LHCN-M2 (cell line): ENCODE measurements around the gene COMMD9. TPM values are rescaled to one million over a fixed set of nuclear protein-coding genes. Genes with fewer than 3 reads are reported as not detected.
"Not testable (repeated sequence)": the region's sequence is repeated elsewhere in the genome, so short reads cannot be mapped to it uniquely, and the experiment has no call there.

Source experiments
- DNase-seq: peaks from one replicate; pipeline ENCODE4 v3.0.0-alpha.2; 2012; ENCODE audit warnings: low read depth
- polyA plus RNA-seq: library from polyadenylated mRNA; unstranded; fragments of >200 nt; gene quantifications from one replicate; pipeline ENCODE4 v1.2.1, GENCODE V29; 2012; ENCODE audit warnings: missing spikeins
- total RNA-seq: library from RNA; depleted of rRNA; stranded (reverse); fragments of >200 nt; gene quantifications from 2 replicates; pipeline ENCODE4 v1.2.3, GENCODE V29; 2014; rRNA removed

Gene COMMD9
- 58.2 and 64.0 TPM in 2 replicates for total RNA-seq
- polyA plus RNA-seq: 95.0 TPM

GRCh38 chr11:36289226-36289852 is at the start of gene COMMD9:
Gene COMMD9 (minus strand): TSS chr11:36289424. CDS start chr11:36289412, 12 bp downstream.
- DNase-seq: peak; percentile 87

- peak; percentile 49 for DNase-seq
Measured at GRCh38 chr11:36333897-36334296, 44.7 kb upstream of the COMMD9 start.

GRCh38 chr11:36333468-36333867 is 44.2 kb upstream of the COMMD9 start:
- no peak for DNase-seq

- DNase-seq: no peak
Measured at GRCh38 chr11:36330411-36330810, 41.2 kb upstream of the COMMD9 start.

- peak; percentile 29 for DNase-seq
Measured at GRCh38 chr11:36328966-36329673, 39.9 kb upstream of the COMMD9 start.

GRCh38 chr11:36326524-36327419 is 37.5 kb upstream of the COMMD9 start:
- no peak for DNase-seq

GRCh38 chr11:36325403-36325802 is 36.2 kb upstream of the COMMD9 start:
- not testable (repeated sequence) for DNase-seq

- not testable (repeated sequence) for DNase-seq
Measured at GRCh38 chr11:36324956-36325355, 35.7 kb upstream of the COMMD9 start.

GRCh38 chr11:36317992-36318391 is 28.8 kb upstream of the COMMD9 start:
- no peak for DNase-seq

- no peak for DNase-seq
Measured at GRCh38 chr11:36316049-36316448, 26.8 kb upstream of the COMMD9 start.

- DNase-seq: no peak
Measured at GRCh38 chr11:36314434-36314767, 25.2 kb upstream of the COMMD9 start.

- DNase-seq: no peak
Measured at GRCh38 chr11:36313750-36314433, 24.7 kb upstream of the COMMD9 start.

GRCh38 chr11:36312611-36313472 is 23.6 kb upstream of the COMMD9 start:
- DNase-seq: peak; percentile 92

GRCh38 chr11:36311926-36312595 is 22.8 kb upstream of the COMMD9 start:
- DNase-seq: no peak

GRCh38 chr11:36309779-36310178 is 20.6 kb upstream of the COMMD9 start:
- DNase-seq: no peak

GRCh38 chr11:36308577-36308976 is 19.4 kb upstream of the COMMD9 start:
- DNase-seq: no peak

GRCh38 chr11:36306888-36307287 is 17.7 kb upstream of the COMMD9 start:
- peak; percentile 55 for DNase-seq

- no peak for DNase-seq
Measured at GRCh38 chr11:36305047-36305446, 15.8 kb upstream of the COMMD9 start.

GRCh38 chr11:36304351-36304750 is 15.1 kb upstream of the COMMD9 start:
- DNase-seq: no peak

GRCh38 chr11:36300650-36301049 is 11.4 kb upstream of the COMMD9 start:
- DNase-seq: peak; percentile 38
